Panc1 (cell line): ENCODE data around the gene AKAP13. TPM values are rescaled to one million over a fixed set of nuclear protein-coding genes. Genes with fewer than 3 reads are reported as not detected.

Source experiments
- ATAC-seq: fragments of 200-7000 bp; cut with Tn5 transposase; 2 replicates; pipeline ENCODE4 v1.9.1; 2020; ENCODE audit warnings: mild to moderate bottlenecking, moderate library complexity
- BruUV-seq: library from RNA; stranded (reverse); fragments of 400-500 nt; replicated peaks from 2 replicates; lab custom pipeline; 2021; lab: Mats Ljungman, UMichigan
- CTCF ChIA-PET: fragments of 300-600 bp; sonication (Branson Sonifier 250); formaldehyde crosslinking; loops from one replicate; lab custom pipeline; 2022; ENCODE audit warnings: antibody characterized with exemption; lab: Charles Lee
- POLR2A ChIA-PET: fragments of 300-600 bp; sonication (Branson Sonifier 250); formaldehyde crosslinking; loops from one replicate; lab custom pipeline; 2022; ENCODE audit warnings: antibody characterized with exemption; lab: Charles Lee
- DNase-seq: peaks from one replicate; pipeline ENCODE4 v3.0.0-alpha.2; 2010; ENCODE audit warnings: low read depth, low spot score
- H3K27ac ChIP-seq: 2 replicates; pipeline ENCODE4 v1.5.1; 2011; ENCODE audit warnings: mild to moderate bottlenecking, low read length, inconsistent platforms
- H3K27me3 ChIP-seq: fragments of 200-500 bp; sonication (Bioruptor generic); 2 replicates; pipeline ENCODE4 v1.6.0; 2014; ENCODE audit warnings: low read length, inconsistent platforms; ENCODE audit not compliant: control insufficient read depth, insufficient read depth
- H3K36me3 ChIP-seq: fragments of 200-500 bp; sonication (Bioruptor generic); 2 replicates; pipeline ENCODE4 v1.5.1; 2014; ENCODE audit warnings: inconsistent platforms, mild to moderate bottlenecking, low read length, moderate library complexity; ENCODE audit not compliant: control insufficient read depth, insufficient read depth
- H3K4me1 ChIP-seq: 2 replicates; pipeline ENCODE4 v1.5.1; 2011; ENCODE audit warnings: inconsistent platforms, mild to moderate bottlenecking, low read length, moderate library complexity; ENCODE audit not compliant: control insufficient read depth, insufficient read depth
- H3K4me3 ChIP-seq, 2 experiments: 2 replicates each; pipeline ENCODE4 v1.5.1; 2011 to 2012; ENCODE audit warnings: low read depth in 2 of 2, low read length in 2 of 2, mild to moderate bottlenecking in 2 of 2, inconsistent platforms in 1 of 2, moderate library complexity in 1 of 2
- H3K9me3 ChIP-seq: fragments of 200-500 bp; sonication (Bioruptor generic); 2 replicates; pipeline ENCODE4 v1.5.1; 2014; ENCODE audit warnings: low read depth, mild to moderate bottlenecking, inconsistent platforms, low read length, moderate library complexity; ENCODE audit not compliant: control insufficient read depth, insufficient read depth
- POLR2AphosphoS5 ChIP-seq: IDR thresholded peaks from 2 replicates; pipeline ENCODE4 v1.6.1; 2012; ENCODE audit warnings: mild to moderate bottlenecking, low read depth, low read length, moderate library complexity
- SIN3A ChIP-seq: IDR thresholded peaks from 2 replicates; pipeline ENCODE4 v1.6.1; 2012; ENCODE audit warnings: low read depth, mild to moderate bottlenecking, low read length, moderate library complexity, borderline replicate concordance; ENCODE audit not compliant: insufficient read depth
- TCF7L2 ChIP-seq: IDR thresholded peaks from 2 replicates; pipeline ENCODE4 v1.6.1; 2011; ENCODE audit warnings: mild to moderate bottlenecking, low read depth, low read length, inconsistent platforms
- in situ Hi-C: cut with HindIII; loops from 2 replicates; pipeline ENCODE4 v1.10.0; 2016; ENCODE audit warnings: low sequenced_read_pairs, low pct_unique_long_range_greater_than_20kb
- intact Hi-C: fragments of 100-400 bp; cut with micrococcal nuclease; formaldehyde crosslinking; loops from one replicate; pipeline ENCODE4 v1.10.0; 2022; ENCODE audit not compliant: unreplicated experiment
- total RNA-seq: library from RNA; stranded (reverse); gene quantifications from one replicate; pipeline ENCODE4 v1.2.1, GENCODE V29; 2021; ENCODE audit not compliant: unreplicated experiment
- TF ChIP-seq, protein P1 (sequence below), 2 experiments: IDR thresholded peaks; 2 replicates each; pipeline ENCODE4 v1.6.1; 2011 to 2012; ENCODE audit warnings: low read depth in 2 of 2, control low read depth in 1 of 2, low read length in 1 of 2, mild to moderate bottlenecking in 1 of 2, moderate library complexity in 1 of 2; ENCODE audit not compliant: insufficient read depth in 1 of 2
- TF ChIP-seq, protein P2 (sequence below): fragments of 450-650 bp; IDR thresholded peaks from 2 replicates; pipeline ENCODE4 v1.5.1; 2017; ENCODE audit warnings: mild to moderate bottlenecking

AKAP13 gene
- total RNA-seq, 1 experiment from 2014 or later: 94.2 TPM

DNA sequence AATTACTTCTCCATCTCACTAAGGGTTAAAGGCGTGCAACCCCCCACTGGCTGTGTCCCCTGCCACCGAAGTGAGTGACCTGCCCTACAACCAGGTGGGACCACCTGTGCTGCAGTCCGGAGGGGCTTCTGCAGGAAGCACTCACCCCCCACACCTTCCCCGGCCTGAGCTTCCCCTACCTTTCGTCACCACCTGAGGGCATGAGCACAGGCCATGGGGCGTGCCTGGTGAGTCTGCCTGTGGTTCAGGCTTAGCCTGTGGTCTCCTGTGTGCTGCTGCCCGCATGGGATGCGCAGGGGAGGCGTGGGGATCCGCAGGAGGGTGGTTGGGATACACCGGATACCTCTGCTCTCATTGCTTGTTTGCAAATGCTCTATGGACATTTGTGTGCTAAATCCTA lies 368.3 kb downstream of the AKAP13 start:
- TF ChIP-seq SIN3A: no peak
- no peak for TF ChIP-seq TCF7L2
- no peak for TF ChIP-seq POLR2AphosphoS5
- TF ChIP-seq, protein P1, sequence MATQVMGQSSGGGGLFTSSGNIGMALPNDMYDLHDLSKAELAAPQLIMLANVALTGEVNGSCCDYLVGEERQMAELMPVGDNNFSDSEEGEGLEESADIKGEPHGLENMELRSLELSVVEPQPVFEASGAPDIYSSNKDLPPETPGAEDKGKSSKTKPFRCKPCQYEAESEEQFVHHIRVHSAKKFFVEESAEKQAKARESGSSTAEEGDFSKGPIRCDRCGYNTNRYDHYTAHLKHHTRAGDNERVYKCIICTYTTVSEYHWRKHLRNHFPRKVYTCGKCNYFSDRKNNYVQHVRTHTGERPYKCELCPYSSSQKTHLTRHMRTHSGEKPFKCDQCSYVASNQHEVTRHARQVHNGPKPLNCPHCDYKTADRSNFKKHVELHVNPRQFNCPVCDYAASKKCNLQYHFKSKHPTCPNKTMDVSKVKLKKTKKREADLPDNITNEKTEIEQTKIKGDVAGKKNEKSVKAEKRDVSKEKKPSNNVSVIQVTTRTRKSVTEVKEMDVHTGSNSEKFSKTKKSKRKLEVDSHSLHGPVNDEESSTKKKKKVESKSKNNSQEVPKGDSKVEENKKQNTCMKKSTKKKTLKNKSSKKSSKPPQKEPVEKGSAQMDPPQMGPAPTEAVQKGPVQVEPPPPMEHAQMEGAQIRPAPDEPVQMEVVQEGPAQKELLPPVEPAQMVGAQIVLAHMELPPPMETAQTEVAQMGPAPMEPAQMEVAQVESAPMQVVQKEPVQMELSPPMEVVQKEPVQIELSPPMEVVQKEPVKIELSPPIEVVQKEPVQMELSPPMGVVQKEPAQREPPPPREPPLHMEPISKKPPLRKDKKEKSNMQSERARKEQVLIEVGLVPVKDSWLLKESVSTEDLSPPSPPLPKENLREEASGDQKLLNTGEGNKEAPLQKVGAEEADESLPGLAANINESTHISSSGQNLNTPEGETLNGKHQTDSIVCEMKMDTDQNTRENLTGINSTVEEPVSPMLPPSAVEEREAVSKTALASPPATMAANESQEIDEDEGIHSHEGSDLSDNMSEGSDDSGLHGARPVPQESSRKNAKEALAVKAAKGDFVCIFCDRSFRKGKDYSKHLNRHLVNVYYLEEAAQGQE (IDR thresholded peaks at IDR 0.05; ENCODE audit: insufficient read depth in 1 of 2, low read depth in 2 of 2, low read length in 1 of 2): no peak
- TF ChIP-seq, protein P2, sequence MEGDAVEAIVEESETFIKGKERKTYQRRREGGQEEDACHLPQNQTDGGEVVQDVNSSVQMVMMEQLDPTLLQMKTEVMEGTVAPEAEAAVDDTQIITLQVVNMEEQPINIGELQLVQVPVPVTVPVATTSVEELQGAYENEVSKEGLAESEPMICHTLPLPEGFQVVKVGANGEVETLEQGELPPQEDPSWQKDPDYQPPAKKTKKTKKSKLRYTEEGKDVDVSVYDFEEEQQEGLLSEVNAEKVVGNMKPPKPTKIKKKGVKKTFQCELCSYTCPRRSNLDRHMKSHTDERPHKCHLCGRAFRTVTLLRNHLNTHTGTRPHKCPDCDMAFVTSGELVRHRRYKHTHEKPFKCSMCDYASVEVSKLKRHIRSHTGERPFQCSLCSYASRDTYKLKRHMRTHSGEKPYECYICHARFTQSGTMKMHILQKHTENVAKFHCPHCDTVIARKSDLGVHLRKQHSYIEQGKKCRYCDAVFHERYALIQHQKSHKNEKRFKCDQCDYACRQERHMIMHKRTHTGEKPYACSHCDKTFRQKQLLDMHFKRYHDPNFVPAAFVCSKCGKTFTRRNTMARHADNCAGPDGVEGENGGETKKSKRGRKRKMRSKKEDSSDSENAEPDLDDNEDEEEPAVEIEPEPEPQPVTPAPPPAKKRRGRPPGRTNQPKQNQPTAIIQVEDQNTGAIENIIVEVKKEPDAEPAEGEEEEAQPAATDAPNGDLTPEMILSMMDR: no peak
- no peak for DNase-seq
- Histone ChIP-seq H3K4me1 (peaks cover 4% of the 10 kb centered on the region; the same call in 1 of the 2 replicates), H3K9me3 (no peaks in the 10 kb centered on the region), H3K36me3 (peaks cover 4% of the 10 kb centered on the region; the same call in 1 of the 2 replicates), H3K27me3 (no peaks in the 10 kb centered on the region), H3K27ac (no peak overlapping the region), H3K4me3 (no peak overlapping the region)
- ChIA-PET CTCF (no interaction called here), POLR2A (no interaction called here)
- no peak for ATAC-seq
- in situ Hi-C loops: no loop called here
- intact Hi-C loops: no loop called here
- no TSS peak for BruUV-seq

DNA sequence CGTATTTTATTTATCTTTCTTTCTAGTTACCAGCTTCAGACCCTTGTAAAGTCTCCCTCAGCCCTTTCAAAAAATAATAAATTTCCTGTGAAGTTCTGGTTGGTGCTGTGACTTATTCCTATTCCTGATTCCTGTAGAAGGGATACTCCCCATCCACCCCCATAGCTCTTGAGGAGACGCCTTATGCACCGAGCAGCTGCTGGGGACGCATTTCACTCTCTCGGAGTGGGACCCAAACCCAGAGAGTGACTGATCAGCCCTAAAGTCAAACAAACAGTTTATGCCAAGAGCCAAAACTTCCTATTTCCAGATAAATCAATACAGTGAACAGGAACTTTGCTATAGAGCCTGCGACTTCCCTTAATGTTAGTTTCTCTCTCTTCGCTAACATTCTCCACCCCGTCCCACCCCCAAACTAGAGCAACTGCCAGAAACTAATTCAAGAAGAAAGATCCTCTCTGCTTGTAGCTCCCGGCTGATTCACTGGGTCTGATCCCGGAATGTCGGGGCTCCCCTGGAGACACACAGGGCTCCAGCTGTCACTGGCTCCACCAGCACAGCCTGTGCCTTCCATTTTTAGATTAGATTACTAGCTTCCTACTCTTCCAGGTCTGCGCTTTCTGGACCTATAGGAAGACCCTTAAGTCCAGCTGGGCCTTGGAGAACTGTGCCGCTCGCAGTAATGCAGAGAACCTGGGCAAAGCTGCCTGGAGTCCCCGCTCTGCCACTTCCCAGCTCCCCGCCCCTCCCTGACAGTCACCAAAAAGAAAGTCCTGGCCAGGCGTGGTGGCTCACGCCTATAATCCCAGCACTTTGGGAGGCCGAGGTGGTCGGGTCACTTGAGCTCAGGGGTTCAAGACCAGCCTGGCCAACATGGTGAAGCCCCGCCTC lies 369.1 kb downstream of the AKAP13 start:
- Histone ChIP-seq H3K27me3 (no peaks in the 10 kb centered on the region), H3K27ac (no peak overlapping the region), H3K4me3 (no peak overlapping the region), H3K36me3 (no peaks in the 10 kb centered on the region; the same call in 1 of the 2 replicates), H3K4me1 (peaks cover 4% of the 10 kb centered on the region; the same call in 1 of the 2 replicates), H3K9me3 (no peaks in the 10 kb centered on the region)
- POLR2A ChIA-PET: no interaction called here
- ATAC-seq: no peak
- intact Hi-C loops (no loop called here), in situ Hi-C loops (no loop called here)
- TF ChIP-seq, protein P1 (IDR thresholded peaks at IDR 0.05; ENCODE audit: insufficient read depth in 1 of 2, low read depth in 2 of 2, low read length in 1 of 2): no peak
- TF ChIP-seq TCF7L2 (no peak), SIN3A (no peak), POLR2AphosphoS5 (no peak)
- TF ChIP-seq, protein P2: no peak
- no peak for DNase-seq
- BruUV-seq: no TSS peak
- CTCF ChIA-PET: no interaction called here
